Esophagus squamous epithelium (tissue), 4 donors: ENCODE data around the gene ALDH1A3.

ENCODE experiments used
- POLR2A ChIP-seq, 4 donors: fragments of 450-650 bp; IDR thresholded peaks; one replicate each; pipeline ENCODE4 v1.6.1; 2017; ENCODE audit warnings: antibody characterized with exemption in 4 of 4, mild to moderate bottlenecking in 4 of 4, moderate library complexity in 3 of 4
- TF ChIP-seq, protein P1 (sequence below), 6 experiments: fragments of 450-650 bp in 4 of 6; fragments of 200-600 bp in 2 of 6; sonication (generic) in 2 of 6; IDR thresholded peaks; one replicate each; pipeline ENCODE4 v1.5.1; 2016 to 2019; ENCODE audit warnings: antibody characterized with exemption in 6 of 6, mild to moderate bottlenecking in 4 of 6, moderate library complexity in 4 of 6

DNA sequence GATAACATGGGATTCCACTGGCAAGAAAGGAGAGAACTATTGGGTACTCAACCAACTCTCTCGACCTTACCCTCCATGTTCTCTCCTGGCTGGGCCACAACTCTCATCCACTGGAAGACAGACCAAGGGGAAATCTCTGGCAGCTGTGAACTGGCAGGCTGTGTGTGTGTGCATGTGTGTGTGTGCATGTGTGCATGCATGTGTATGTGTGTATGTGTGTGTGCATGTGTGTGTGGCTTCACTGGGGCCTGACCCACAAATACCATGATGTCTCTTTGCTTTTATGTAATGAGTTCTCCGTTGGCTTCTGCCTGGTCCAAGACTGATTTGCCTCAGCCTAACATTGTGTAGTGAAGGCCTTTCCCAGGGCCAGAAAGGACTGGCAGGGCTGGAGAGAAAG, 4.1 kb upstream of the ALDH1A3 start:
- TF ChIP-seq, protein P1, sequence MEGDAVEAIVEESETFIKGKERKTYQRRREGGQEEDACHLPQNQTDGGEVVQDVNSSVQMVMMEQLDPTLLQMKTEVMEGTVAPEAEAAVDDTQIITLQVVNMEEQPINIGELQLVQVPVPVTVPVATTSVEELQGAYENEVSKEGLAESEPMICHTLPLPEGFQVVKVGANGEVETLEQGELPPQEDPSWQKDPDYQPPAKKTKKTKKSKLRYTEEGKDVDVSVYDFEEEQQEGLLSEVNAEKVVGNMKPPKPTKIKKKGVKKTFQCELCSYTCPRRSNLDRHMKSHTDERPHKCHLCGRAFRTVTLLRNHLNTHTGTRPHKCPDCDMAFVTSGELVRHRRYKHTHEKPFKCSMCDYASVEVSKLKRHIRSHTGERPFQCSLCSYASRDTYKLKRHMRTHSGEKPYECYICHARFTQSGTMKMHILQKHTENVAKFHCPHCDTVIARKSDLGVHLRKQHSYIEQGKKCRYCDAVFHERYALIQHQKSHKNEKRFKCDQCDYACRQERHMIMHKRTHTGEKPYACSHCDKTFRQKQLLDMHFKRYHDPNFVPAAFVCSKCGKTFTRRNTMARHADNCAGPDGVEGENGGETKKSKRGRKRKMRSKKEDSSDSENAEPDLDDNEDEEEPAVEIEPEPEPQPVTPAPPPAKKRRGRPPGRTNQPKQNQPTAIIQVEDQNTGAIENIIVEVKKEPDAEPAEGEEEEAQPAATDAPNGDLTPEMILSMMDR (IDR thresholded peaks at IDR 0.05) = no peak
- TF ChIP-seq POLR2A (IDR thresholded peaks at IDR 0.05) = no peak
